HG02798 (cell line): ENCODE results near the gene CCNQ.
"Not testable (repeated sequence)": the region's sequence is repeated elsewhere in the genome, so short reads cannot be mapped to it uniquely, and the experiment has no call there.

Experiments used
- ATAC-seq: cut with Tn5 transposase; IDR thresholded peaks from one replicate; pipeline ENCODE4 v1.9.1; 2021; ENCODE audit warnings: mild to moderate bottlenecking; ENCODE audit not compliant: unreplicated experiment, poor library complexity

Gene CCNQ

DNA sequence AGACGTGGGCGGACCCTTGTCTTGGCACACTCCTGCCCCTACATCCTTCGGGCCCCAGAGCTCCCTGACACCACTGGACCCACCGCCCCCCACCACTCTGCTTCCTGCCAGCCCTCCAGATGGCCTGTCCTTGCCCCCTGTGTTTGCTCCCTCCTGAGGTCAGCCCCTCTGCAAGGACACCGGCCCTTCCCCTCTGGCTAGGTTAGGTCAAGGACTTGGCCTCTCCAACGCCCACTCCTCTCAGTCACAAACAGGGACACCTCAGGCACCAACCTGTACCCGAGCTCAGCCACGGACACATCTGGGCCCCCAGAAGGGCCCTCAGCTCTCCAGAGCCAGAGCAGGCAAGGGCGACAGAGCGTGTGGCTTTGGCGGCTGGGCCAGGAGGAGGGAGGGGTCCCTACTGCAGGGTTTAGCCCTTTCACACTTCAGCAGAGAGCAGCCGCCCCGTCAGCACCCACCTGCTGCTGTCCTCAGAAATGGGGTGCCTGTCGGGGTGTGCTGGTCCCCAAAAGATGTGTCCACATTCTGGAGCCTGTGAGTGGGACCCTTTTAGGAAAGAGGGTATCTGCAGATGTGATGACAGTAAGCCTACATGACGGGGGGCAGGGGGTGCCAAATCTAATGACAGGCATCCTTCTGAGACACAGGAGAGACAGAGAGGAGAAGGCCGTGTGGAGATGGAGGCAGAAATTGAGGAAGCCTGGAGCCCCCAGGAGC is 24.5 kb upstream of the CCNQ start:
- ATAC-seq = no peak

DNA sequence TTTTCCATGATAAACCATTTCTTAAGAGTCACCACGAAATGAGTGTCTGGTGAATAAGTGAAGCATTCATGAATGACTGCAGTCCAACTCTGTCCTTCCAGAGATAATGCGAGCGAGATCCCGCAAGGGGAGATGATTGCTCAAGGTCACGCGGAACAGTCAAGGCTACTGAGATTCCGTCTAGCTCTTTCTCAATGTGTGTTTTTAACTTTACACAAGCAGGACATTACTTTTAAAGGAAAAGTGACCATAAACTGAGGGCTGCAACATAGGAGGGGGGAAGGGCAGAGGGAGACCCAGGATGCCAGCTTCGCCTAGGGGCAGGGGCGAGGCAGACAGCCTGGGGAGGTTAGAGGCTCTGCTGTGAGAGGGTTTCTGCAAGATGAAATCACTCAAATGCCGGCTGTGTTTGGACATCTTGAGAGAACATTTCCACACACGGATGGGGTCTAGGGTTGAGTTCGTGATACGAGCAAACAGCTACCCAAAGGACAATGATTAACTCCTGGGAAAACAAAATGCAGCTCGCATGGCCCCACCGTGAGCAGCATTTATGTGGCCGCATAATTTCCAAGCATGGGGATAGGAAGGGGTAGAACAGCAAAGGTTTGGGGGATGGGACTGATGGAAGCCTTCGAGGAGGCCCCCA is 23.8 kb upstream of the CCNQ start:
- ATAC-seq = no peak

DNA sequence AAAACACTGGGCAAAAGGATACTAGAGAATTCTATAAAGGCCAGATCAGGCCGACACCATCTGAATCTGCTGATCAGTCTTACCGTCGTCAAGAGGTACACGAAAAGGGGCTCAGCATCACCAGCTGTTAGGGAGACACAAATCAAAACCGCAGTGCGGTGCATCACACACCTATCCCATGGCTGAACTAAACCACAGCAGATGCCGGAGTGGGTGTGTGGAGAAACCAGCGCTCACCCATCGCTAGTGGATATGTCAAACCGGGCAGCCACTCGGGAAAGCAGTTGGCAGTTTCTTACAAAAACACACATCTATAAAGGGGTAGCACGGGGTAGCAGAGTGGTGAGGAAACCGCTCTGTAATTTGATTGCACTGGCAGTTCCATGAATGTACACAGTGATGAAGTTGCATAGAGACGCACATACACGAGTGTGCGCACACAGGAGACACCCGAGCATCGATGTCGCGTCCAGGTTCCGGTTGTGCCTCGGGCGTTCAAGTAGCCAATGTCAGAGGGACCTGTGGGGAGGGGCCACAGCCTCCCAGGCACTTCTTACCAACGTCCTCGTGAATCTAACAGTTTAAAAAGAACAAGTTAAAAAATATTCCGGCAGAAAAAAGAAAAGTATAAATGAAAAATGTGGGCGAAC is 23.1 kb upstream of the CCNQ start:
- ATAC-seq = no peak

DNA sequence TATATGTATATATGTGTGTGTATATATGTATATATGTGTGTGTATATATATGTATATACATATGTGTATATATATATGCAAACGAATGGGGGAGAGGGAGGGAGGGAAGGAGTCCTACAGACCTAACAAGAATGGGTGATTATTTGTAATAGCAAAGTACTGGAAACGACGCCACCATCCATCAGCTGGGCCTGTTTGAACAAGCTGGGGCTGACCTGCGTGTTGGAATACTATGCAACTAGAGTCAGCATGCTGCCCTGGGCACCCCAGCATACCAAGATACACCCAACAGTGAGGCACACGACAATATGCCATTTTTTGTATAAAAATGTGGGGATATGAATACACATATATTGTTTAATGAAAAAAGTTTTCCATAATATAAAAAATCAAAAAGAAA is 21.6 kb upstream of the CCNQ start:
- ATAC-seq = no peak

DNA sequence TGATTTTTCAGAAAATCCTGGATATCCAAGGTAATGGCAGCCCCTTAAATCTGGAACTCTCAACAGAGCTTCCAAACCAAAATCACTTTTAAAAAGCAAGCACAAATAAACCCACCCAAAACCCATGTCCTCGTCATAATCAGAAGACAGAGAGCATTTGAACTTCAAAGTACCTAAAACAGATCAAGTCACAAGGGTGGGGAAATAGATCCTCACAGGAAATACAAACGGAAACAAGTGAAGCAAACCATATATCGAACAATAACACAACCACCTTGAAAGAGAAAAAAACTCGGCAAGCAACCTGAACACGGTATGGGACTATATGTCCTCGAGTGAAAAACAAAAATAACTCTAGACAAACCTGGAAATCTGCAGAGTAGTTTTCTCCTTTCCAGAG is 15.9 kb upstream of the CCNQ start:
- no peak for ATAC-seq

DNA sequence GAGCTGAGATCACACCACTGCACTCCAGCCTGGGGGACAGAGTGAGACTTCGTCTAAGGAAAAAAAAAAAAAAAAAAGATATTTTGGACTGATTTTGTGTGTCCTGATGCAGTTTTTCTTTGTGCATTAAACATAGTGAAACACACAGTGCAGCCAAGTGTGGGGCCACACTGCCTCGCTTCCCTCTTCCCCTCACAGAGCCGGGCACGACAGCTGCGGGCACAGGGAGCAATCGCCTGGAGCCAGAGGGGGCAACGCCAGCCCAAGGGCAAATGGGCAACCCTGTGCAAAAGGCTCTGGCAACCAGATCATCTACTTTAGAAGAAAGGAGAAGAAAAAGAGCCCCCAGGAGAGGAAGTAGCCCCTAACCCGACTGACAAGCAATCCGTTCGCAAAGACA is 13.5 kb upstream of the CCNQ start:
- ATAC-seq = no peak

DNA sequence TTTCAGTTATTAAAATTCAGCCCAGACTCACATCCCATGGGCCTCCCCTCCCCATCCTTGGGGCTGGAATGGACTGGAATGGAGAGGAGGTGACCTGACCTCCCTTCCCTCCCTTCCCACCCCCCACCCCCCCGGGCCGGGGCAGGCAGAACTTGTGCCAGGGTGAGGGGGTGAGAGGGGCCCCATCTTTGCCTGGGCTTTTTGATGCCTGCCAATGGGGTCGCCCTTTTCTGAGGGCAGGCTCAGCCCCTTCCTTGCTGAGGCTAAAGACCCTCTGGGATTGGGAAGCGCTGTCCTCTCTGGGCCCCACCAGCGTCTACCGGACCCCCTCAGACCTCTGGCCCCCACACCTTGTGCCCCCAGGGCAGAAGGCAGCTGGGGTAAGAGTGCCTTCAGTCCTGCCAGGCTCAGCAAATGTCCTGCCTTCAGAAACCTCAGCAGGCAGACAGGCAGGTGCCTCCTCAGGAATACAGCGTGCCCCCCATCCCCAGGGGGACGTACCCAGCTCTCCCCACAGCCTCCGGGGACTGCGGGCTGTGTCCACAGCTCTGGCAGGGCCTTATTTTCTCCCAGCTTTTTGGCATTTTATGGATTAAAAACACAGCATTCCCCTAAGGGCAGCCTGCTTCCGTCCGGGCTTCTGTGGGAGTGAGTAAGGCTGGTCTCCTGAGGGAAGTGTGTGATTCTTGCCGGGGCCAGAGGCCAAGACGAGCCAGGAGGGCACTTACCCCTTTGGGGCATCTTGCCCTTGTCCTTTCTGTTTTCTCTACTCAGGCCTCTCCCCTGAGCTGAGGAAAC is 12.6 kb upstream of the CCNQ start:
- ATAC-seq = no peak

DNA sequence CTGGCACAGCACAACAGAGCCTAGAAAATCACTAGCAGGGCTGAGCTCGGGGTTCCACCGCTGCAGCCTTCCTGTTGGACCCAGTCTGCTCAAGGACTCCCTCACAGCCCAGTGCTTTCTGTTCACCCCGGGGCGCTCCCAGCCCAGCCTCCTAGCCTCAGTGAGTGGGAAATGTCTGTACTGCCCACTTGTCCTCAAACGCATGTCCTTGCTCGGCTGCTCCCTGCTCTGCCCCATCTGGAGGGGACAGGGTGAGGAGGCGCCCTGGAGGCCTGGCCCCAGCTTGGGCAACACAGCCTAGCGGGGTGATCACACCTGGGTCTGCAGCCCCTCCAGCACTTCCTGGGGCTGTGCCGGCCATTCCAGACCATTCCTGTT is 11.9 kb upstream of the CCNQ start:
- no peak for ATAC-seq

DNA sequence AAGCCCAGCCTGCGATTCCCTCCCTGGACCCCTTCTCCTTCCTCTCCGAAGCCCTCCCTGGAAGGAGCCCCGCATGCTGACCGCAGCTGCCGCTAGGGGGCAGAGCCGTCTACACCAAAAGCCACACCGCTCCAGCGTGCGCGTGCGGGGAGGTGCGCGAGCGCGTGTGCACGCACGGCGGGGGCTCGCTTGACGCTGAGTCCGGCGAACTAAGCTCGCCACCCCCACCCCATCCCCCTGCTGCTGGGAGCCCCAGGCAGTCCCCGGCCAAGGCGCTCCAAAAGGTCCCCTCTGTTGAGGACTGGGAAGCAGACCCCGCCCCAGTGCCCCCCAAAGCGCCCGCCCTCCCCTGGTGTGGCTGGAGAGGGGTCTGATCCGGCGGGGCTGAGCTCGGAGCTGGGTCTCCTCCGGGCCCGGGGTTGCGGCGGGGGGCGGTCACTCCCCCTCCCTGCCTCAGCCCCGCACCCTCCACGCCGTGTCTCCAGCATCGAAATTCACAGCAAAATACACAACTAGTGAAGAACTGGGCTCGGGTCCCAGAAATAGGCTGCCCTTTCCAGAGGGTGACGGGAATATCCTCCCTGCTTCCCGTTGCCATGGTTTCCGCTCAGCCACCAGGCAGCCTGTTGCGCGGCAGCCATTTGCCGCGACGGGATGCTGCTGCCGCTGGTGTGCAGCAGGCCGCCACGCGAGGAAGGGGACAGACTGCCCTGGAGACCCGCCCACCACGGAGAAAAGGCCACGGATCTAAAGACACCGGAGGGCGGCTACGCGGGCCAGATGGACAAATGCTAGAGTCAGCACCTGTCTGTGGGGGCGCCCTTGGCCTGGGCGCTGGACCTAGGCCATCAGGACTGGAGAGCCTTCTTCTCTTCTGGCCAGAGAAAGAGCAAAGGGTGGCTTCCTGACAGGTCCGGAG is 11.2 kb upstream of the CCNQ start:
- ATAC-seq = peak; percentile 69

DNA sequence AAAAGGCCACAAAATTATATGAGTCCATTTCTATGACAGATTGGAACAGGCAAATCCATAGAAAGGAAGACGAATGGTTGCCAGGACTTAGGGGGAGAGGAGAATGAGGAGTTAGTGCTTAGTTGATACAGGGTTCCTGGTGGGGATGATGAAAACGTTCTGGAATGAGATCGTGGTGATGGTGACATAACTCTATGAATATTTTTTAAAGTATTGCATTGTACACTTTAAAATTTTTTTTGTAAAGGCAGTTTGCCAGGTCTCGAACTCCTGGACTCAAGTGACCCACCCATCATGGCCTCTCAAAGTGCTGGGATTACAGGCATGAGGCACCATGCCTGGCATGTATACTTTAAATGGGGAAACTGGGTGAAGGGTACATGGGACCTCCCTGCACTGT is 9.9 kb upstream of the CCNQ start:
- no peak for ATAC-seq

DNA sequence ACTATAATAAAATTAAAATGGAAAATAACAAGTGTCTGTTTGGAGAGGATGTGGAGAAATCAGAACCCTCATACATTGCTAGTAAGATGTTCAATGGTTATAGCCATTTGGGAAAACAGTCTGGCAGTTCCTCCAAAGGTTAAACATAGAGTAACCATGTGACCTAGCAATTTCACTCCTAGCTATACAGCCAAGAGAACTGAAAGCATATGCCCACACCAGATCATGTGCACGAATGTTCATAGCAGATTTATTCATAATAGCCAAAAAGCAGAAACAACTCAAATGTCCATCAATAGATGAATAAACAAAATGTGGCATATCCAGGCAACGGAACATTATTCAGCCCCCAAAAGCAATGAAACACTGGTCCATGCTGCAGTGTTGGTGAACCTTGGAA is 9.4 kb upstream of the CCNQ start:
- ATAC-seq = no peak

DNA sequence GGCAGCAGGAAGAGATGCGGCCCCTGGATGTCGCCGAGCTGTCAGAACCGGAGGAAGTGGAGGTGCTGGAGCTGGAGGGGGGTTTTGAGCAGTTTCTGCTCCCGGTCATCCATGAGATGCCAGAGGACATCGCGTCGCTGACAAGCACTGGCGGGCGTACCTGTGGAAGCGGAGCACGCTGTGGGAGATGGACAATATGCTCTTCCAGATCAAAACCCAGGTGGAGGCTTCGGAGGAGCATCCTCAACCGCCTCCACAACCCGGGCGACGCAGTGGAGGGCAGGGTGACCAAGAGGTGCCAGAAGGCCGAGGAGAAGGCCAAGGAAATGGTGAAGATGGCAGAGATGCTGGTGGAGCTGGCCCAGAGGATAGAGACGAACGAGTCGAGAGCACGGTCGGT is 7.6 kb upstream of the CCNQ start:
- ATAC-seq = no peak

DNA sequence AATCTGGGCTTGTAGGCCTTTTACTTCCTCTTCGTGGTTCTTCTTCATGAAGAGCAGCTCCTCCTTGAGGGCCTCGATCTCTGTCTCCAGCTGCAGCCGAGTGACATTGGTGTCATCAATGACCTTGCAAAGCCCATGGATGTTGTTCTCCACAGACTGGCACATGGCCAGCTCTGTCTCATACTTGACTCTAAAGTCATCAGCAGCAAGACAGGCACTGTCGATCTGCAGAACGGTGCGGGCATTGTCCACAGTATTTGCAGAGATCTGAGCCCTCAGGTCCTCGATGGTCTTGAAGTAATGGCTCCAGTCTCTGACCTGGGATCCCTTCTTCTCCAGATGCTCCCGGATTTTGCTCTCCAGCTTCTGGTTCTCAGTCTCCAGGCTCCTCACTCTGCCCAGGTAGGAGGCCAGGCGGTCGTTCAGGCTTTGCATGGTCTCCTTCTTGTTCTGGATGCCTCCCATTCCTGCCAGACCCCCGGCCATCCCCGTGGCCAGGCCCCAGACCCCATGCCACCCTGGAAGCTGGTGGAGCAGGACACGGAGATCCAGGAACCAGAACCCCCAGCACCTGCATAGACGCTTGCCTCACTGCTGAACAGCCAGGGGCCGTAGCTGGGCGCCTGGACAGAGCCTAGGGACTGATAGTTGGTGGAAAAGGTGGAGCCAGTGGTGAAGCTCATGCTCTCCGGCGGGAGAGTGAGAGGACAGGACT is 5.9 kb upstream of the CCNQ start:
- ATAC-seq = not testable (repeated sequence)

DNA sequence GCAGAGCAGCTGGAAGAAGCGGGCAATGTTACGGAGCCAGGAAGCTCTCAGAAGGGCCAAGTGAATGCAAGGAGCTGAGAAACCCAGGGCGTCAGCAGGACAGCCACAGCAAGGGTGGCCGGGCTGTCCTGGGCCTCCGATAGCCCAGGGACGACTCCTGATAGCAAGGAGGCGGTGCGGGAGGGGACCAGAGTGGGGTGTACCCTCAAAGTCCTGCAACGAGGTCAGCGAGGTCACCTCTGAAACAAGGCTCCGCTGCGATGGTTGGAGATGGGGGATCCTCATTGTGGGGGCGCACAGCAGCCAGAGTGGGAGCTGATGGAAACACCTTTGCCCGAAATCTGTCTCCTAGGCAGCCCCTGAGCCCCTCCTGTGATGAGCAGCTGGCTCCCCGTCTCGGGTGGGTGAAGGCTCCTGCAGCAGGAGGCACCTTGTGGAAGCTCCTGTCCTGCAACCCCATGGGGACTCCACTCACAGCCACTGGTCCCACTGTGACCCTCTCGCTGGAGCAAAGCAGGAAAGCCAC is 4.3 kb upstream of the CCNQ start:
- no peak for ATAC-seq

DNA sequence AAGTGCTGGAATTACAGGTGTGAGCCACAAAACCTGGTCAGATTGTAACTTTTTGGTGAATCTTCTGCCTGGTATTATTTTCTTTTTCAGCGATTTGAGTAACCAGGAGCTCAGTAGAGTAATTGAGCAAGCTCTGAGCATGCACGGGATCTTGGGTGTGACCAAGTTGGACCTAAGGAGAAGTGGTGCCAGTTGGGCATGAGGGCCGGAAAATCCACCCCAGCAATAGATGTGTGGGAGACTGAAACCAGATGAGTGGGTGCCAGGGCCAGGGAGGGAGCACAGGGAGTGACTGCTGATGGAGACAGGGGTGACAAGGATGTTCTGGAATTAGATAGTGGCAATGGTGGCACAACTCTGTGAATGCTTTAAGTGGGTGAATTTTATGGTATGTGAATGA is 3.7 kb upstream of the CCNQ start:
- no peak for ATAC-seq

DNA sequence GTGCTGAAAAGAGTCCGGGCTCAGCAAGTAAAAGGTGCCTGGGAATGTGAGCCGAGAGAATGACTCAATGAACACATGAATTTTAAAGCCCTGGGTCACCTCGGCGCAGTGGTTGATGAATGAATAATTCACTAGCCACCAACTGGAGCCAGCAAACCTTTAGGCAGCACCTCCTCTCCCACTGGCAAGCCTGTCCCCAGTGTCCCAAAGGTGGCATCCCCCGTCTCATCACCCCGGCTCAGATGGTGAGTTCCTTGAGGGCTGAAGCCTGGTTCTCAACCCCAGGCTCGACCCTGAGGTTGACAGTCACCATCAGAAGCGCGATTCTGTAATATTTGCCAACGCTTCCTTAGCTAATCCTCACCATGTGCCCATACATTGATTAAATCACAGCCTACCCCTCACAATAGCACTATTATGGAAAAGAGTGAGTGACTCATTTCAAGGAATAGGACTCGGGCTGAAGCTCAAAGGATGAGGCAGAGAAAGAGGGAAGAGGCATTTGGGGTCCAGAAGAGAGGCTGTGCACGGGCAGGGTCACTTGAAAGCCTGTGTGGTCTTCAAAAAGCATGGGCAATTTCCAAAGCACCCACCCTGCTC is 2.7 kb upstream of the CCNQ start:
- no peak for ATAC-seq

DNA sequence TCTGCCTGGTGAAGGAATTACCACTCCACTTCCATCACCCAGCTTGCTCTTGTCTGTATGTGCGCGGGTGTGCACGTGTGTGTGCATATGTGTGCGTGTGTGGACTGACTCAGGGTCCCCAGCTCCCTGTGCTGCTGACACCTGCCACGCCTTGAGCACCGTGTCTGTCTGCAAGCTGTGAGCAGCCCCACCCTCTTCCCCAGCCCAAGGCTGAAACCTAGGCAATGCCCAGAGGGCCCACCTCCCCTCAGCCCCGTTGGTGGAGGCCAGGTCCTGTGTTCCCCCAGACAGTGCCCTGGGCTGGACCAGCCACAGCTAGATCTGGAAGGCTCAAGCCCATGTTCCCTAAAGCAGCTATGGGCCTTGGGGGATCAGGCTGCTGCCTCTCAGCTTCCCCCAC is 2.0 kb upstream of the CCNQ start:
- no peak for ATAC-seq

DNA sequence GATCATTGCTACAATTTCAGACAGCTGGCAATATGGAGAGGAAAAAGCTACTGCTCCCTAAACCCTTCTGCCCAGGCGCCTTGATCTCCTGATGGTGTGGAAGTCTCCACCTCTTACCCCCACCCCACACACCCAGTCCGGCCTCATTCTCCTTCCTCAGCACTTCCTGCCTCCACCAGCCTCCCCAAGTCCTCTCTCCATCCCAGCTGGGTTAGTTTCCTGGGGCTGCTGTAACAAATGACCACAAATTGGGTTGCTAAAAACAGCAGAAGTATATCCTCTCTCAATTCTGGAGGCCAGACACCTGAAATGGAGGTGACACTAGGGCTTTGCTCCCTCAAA is 1.1 kb upstream of the CCNQ start:
- ATAC-seq = no peak
